Mesenchymal stem cell (in vitro differentiated cells and primary cell): ENCODE measurements around the gene ZNF317.
A peak's percentile ranks its signal among the peaks of the same experiment; 100 is the strongest.

ENCODE experiments used
- DNase-seq: peaks from one replicate; pipeline ENCODE4 v3.0.0-alpha.2; 2013
- H2AFZ ChIP-seq: one replicate; pipeline ENCODE4 v1.6.1; 2013; ENCODE audit warnings: low read depth, mild to moderate bottlenecking, control low read depth, inconsistent platforms, low read length, moderate library complexity
- H2AK5ac ChIP-seq: 2 replicates; pipeline ENCODE4 v1.6.1; 2013; ENCODE audit warnings: low read length, moderate library complexity, mild to moderate bottlenecking, inconsistent platforms; ENCODE audit not compliant: severe bottlenecking
- H2BK120ac ChIP-seq: one replicate; pipeline ENCODE4 v1.6.1; 2013; ENCODE audit warnings: low read depth, mild to moderate bottlenecking, inconsistent platforms, low read length, moderate library complexity
- H2BK12ac ChIP-seq, 2 experiments: one replicate each; pipeline ENCODE4 v1.6.1; 2013; ENCODE audit warnings: inconsistent platforms in 2 of 2, low read length in 2 of 2, mild to moderate bottlenecking in 2 of 2, moderate library complexity in 2 of 2, control low read depth in 1 of 2
- H2BK15ac ChIP-seq: one replicate; pipeline ENCODE4 v1.6.1; 2013; ENCODE audit warnings: mild to moderate bottlenecking, low read depth, inconsistent platforms; ENCODE audit not compliant: poor library complexity, severe bottlenecking
- H2BK5ac ChIP-seq: 2 replicates; pipeline ENCODE4 v1.6.1; 2013; ENCODE audit warnings: low read depth, mild to moderate bottlenecking, low read length, control low read depth, inconsistent platforms; ENCODE audit not compliant: poor library complexity, severe bottlenecking
- H3K14ac ChIP-seq, 2 experiments: one replicate each; pipeline ENCODE4 v1.6.1; 2013; ENCODE audit warnings: inconsistent platforms in 2 of 2, low read length in 2 of 2, control low read depth in 1 of 2, mild to moderate bottlenecking in 1 of 2, moderate library complexity in 1 of 2
- H3K18ac ChIP-seq, 2 experiments: one replicate each; pipeline ENCODE4 v1.6.1; 2013; ENCODE audit warnings: inconsistent platforms in 2 of 2, low read length in 2 of 2, control low read depth in 1 of 2, low read depth in 1 of 2, mild to moderate bottlenecking in 1 of 2
- H3K23ac ChIP-seq, 2 experiments: one replicate each; pipeline ENCODE4 v1.6.1; 2013; ENCODE audit warnings: inconsistent platforms in 2 of 2, low read length in 2 of 2, mild to moderate bottlenecking in 2 of 2, moderate library complexity in 2 of 2, control low read depth in 1 of 2
- H3K27ac ChIP-seq: 2 replicates; pipeline ENCODE4 v1.5.1; 2013; ENCODE audit warnings: mild to moderate bottlenecking, moderate library complexity, low read length, control low read depth, inconsistent platforms; ENCODE audit not compliant: poor library complexity, severe bottlenecking
- H3K27me3 ChIP-seq, 2 experiments: 2 replicates each; pipeline versions ENCODE4 v1.6.1 to v1.7.0; 2013; ENCODE audit warnings: low read length in 2 of 2, mild to moderate bottlenecking in 2 of 2, moderate library complexity in 2 of 2, control low read depth in 1 of 2, inconsistent platforms in 1 of 2; ENCODE audit not compliant: control insufficient read depth in 1 of 2, insufficient read depth in 1 of 2
- H3K36me3 ChIP-seq, 2 experiments: 2 replicates each; pipeline versions ENCODE4 v1.6.1 to v1.7.0; 2013; ENCODE audit warnings: low read length in 2 of 2, control low read depth in 1 of 2, inconsistent platforms in 1 of 2, low read depth in 1 of 2, mild to moderate bottlenecking in 1 of 2; ENCODE audit not compliant: insufficient read depth in 2 of 2, control insufficient read depth in 1 of 2
- H3K4ac ChIP-seq, 2 experiments: one replicate each; pipeline ENCODE4 v1.6.1; 2013; ENCODE audit warnings: inconsistent platforms in 2 of 2, low read length in 2 of 2, mild to moderate bottlenecking in 2 of 2, moderate library complexity in 2 of 2, control low read depth in 1 of 2, low read depth in 1 of 2
- H3K4me1 ChIP-seq: 2 replicates; pipeline ENCODE4 v1.6.1; 2013; ENCODE audit warnings: low read depth, low read length, control low read depth; ENCODE audit not compliant: control insufficient read depth, insufficient read depth
- H3K4me2 ChIP-seq: 2 replicates; pipeline ENCODE4 v1.6.1; 2013; ENCODE audit warnings: low read length, mild to moderate bottlenecking, inconsistent platforms; ENCODE audit not compliant: poor library complexity, severe bottlenecking
- H3K4me3 ChIP-seq, 2 experiments: 2 replicates each; pipeline versions ENCODE4 v1.5.1 to v1.7.0; 2013; ENCODE audit warnings: low read length in 2 of 2, mild to moderate bottlenecking in 2 of 2, control low read depth in 1 of 2, low read depth in 1 of 2; ENCODE audit not compliant: insufficient read depth in 1 of 2
- H3K79me1 ChIP-seq: replicated peaks from 2 replicates; pipeline ENCODE4 v1.6.1; 2013; ENCODE audit warnings: mild to moderate bottlenecking, control low read depth, low read length, inconsistent platforms; ENCODE audit not compliant: poor library complexity, severe bottlenecking
- H3K9ac ChIP-seq: 2 replicates; pipeline ENCODE4 v1.7.0; 2013; ENCODE audit warnings: mild to moderate bottlenecking, low read length, moderate library complexity
- H3K9me3 ChIP-seq: 2 replicates; pipeline ENCODE4 v1.7.0; 2013; ENCODE audit warnings: mild to moderate bottlenecking, low read length; ENCODE audit not compliant: control insufficient read depth
- H4K8ac ChIP-seq: one replicate; pipeline ENCODE4 v1.6.1; 2013; ENCODE audit warnings: inconsistent platforms, mild to moderate bottlenecking, low read length, moderate library complexity
- H4K91ac ChIP-seq: one replicate; pipeline ENCODE4 v1.6.1; 2013; ENCODE audit warnings: mild to moderate bottlenecking, low read length, inconsistent platforms
- WGBS: methylation state at CpG from one replicate; pipeline ENCODE4 v1.1.7; 2013; ENCODE audit warnings: mixed read lengths; 5-methylcytosine and 5-hydroxymethylcytosine counted together

The ZNF317 gene

DNA sequence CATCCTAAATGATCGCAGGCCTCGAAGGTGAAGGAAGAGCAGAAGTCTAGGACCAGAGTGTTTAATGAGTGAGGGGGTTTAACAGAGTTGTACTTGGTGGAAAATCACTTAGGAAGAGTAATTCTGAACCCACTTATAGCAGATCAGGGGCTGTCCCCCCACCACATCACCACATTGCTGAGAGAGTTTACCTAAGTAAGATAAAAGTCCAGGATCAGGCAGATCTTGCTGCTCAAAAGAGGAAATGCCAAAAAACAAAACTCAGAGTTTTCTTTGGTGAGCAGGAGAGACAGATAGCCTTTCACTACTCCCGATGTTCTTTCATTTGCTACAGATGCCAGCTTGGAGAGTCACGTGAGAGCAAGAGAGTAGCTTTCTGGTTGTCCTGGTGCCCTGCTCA lies 15.4 kb downstream of the ZNF317 start:
- Histone ChIP-seq H3K36me3 (peaks cover 65 to 80% of the 10 kb centered on the region in 2 experiments), H3K4me3 (no peak overlapping the region), H3K9ac (no peak overlapping the region), H3K4me2 (no peak overlapping the region), H2BK15ac (no peak overlapping the region), H2BK120ac (no peak overlapping the region), H3K27me3 (no peaks in the 10 kb centered on the region), H2AFZ (no peak overlapping the region), H3K27ac (no peak overlapping the region), H3K4me1 (no peaks in the 10 kb centered on the region), H3K9me3 (peaks cover 94% of the 10 kb centered on the region), H3K79me1 (peaks cover 36% of the 10 kb centered on the region), H2BK12ac (no peak overlapping the region), H4K8ac (no peak overlapping the region), H3K18ac (no peak overlapping the region), H3K23ac (no peak overlapping the region), H3K4ac (no peak overlapping the region), H2BK5ac (no peak overlapping the region), H3K14ac (no peak overlapping the region), H4K91ac (no peak overlapping the region), H2AK5ac (no peak overlapping the region)
- WGBS, result 100% methylated on average over 4 of the region's 4 CpGs
- DNase-seq, result no peak

DNA sequence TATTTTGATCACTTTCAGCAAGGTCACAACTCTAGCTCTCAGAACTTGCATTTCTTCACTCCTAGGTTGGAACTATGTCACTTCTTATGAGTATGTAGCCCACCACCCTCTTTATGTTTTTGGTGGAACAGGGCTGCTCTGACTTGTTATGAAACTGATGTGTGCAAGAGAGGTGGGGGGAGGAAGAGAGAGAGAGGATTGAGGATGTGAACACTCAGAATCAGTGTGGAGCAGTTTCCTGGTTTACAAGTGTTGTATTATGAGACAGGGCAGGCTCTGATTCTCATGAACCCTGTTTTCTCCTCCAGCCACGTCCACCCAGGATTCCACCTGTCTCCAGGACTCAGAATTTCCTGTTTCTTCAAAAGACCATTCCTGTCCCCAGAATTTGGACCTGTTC lies 16.1 kb downstream of the ZNF317 start:
- Histone ChIP-seq H3K4ac (no peak overlapping the region), H3K9me3 (peaks cover 94% of the 10 kb centered on the region), H2AK5ac (no peak overlapping the region), H4K91ac (no peak overlapping the region), H2BK5ac (no peak overlapping the region), H3K36me3 (peaks cover 71 to 86% of the 10 kb centered on the region in 2 experiments), H3K9ac (no peak overlapping the region), H3K4me2 (no peak overlapping the region), H3K27me3 (no peaks in the 10 kb centered on the region), H2BK15ac (no peak overlapping the region), H3K27ac (no peak overlapping the region), H3K4me3 (no peak overlapping the region), H2BK120ac (no peak overlapping the region), H3K4me1 (no peaks in the 10 kb centered on the region), H2BK12ac (no peak overlapping the region), H3K79me1 (peaks cover 43% of the 10 kb centered on the region), H3K23ac (no peak overlapping the region), H3K18ac (no peak overlapping the region), H3K14ac (no peak overlapping the region), H4K8ac (no peak overlapping the region), H2AFZ (no peak overlapping the region)
- 91% methylated on average over 1 of the region's 1 CpG for WGBS
- no peak for DNase-seq

- DNase-seq, result no peak
- H3K23ac ChIP-seq, result no peak overlapping the region
- H3K4me1 ChIP-seq, result no peaks in the 10 kb centered on the region
- no peak overlapping the region for H2BK5ac ChIP-seq
- H3K27me3 ChIP-seq, result no peaks in the 10 kb centered on the region
- no peak overlapping the region for H3K27ac ChIP-seq
- peaks cover 92 to 97% of the 10 kb centered on the region in 2 experiments for H3K36me3 ChIP-seq
- no peak overlapping the region for H4K91ac ChIP-seq
- no peak overlapping the region for H3K4ac ChIP-seq
- WGBS, result 99% methylated on average over 13 of the region's 13 CpGs
- no peak overlapping the region for H2AK5ac ChIP-seq
- H3K79me1 ChIP-seq, result peaks cover 65% of the 10 kb centered on the region
- H2AFZ ChIP-seq, result no peak overlapping the region
- no peak overlapping the region for H2BK12ac ChIP-seq
- peak overlapping the region in 1 of 2 experiments; percentile 67 for H3K4me3 ChIP-seq
- H3K18ac ChIP-seq, result no peak overlapping the region
- H3K9ac ChIP-seq, result no peak overlapping the region
- H3K9me3 ChIP-seq, result peaks cover 97% of the 10 kb centered on the region
- no peak overlapping the region for H3K4me2 ChIP-seq
- no peak overlapping the region for H4K8ac ChIP-seq
- H2BK120ac ChIP-seq, result no peak overlapping the region
- no peak overlapping the region for H2BK15ac ChIP-seq
- H3K14ac ChIP-seq, result no peak overlapping the region
These were observed 19.7 kb downstream of the ZNF317 start for GRCh38 chr19:9159891-9160290.

GRCh38 chr19:9161427-9161826 lies 21.2 kb downstream of the ZNF317 start:
- Histone ChIP-seq H3K4ac (no peak overlapping the region), H3K14ac (no peak overlapping the region), H2BK5ac (no peak overlapping the region), H3K9ac (no peak overlapping the region), H4K91ac (no peak overlapping the region), H3K4me1 (no peaks in the 10 kb centered on the region), H3K36me3 (peaks cover 86 to 95% of the 10 kb centered on the region in 2 experiments), H2BK120ac (no peak overlapping the region), H3K27me3 (no peaks in the 10 kb centered on the region), H2BK12ac (no peak overlapping the region), H3K18ac (no peak overlapping the region), H3K27ac (no peak overlapping the region), H2AK5ac (no peak overlapping the region), H2AFZ (no peak overlapping the region), H3K4me3 (peak overlapping the region in 1 of 2 experiments; percentile 67), H3K4me2 (no peak overlapping the region), H2BK15ac (no peak overlapping the region), H3K23ac (no peak overlapping the region), H3K79me1 (peaks cover 56% of the 10 kb centered on the region), H3K9me3 (peaks cover 88% of the 10 kb centered on the region), H4K8ac (no peak overlapping the region)
- DNase-seq, result no peak
- 98% methylated on average over 12 of the region's 12 CpGs for WGBS
